Prostate gland (tissue), 2 donors: Measurements from ENCODE around the gene MSRB2.

Experiments used
- POLR2A ChIP-seq: fragments of 450-650 bp; IDR thresholded peaks from one replicate; pipeline ENCODE4 v1.6.1; 2016; ENCODE audit warnings: antibody characterized with exemption, mild to moderate bottlenecking
- POLR2AphosphoS5 ChIP-seq: sonication (generic); formaldehyde crosslinking; IDR thresholded peaks from one replicate; pipeline ENCODE4 v1.6.1; 2017; ENCODE audit warnings: antibody characterized with exemption
- TF ChIP-seq, protein P1 (sequence below), 4 experiments: fragments of 200-600 bp in 2 of 4; fragments of 450-650 bp in 2 of 4; sonication (generic) in 2 of 4; IDR thresholded peaks; 1 replicate in 3 of 4; 2 replicates in 1 of 4; pipeline ENCODE4 v1.5.1; 2016 to 2019; ENCODE audit warnings: antibody characterized with exemption in 4 of 4, mild to moderate bottlenecking in 2 of 4, moderate library complexity in 2 of 4

DNA sequence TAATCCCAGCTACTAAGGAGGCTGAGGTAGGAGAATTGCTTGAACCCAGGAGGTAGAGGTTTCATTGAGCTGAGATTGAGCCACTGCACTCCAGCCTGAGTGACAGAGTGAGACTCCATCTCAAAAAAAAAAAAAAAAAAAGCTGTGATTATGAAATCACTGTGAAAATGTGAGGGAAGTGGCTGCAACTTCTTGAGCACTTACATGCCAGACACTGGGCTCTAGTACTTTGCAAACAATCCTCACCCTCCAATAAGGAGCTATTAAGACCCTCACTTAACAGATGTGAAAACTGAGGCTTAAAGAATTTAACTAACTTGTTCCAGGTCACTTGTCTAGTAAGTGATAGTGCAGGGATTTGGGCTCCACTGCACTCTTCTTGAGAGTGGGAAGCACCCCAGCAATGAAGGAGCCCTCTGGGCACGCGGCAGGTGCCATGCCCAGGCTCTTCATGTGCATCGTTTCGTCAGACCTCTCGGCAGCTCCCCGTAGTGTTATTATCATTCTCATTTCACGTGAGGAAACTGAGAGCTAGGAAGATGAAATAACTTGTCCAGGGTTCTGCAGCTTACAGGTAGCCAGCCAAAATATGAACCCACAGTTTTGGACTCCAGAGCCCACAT lies 19.0 kb downstream of the MSRB2 start:
- TF ChIP-seq, protein P1, sequence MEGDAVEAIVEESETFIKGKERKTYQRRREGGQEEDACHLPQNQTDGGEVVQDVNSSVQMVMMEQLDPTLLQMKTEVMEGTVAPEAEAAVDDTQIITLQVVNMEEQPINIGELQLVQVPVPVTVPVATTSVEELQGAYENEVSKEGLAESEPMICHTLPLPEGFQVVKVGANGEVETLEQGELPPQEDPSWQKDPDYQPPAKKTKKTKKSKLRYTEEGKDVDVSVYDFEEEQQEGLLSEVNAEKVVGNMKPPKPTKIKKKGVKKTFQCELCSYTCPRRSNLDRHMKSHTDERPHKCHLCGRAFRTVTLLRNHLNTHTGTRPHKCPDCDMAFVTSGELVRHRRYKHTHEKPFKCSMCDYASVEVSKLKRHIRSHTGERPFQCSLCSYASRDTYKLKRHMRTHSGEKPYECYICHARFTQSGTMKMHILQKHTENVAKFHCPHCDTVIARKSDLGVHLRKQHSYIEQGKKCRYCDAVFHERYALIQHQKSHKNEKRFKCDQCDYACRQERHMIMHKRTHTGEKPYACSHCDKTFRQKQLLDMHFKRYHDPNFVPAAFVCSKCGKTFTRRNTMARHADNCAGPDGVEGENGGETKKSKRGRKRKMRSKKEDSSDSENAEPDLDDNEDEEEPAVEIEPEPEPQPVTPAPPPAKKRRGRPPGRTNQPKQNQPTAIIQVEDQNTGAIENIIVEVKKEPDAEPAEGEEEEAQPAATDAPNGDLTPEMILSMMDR (IDR thresholded peaks at IDR 0.05) = no peak
- no peak for TF ChIP-seq POLR2A
- TF ChIP-seq POLR2AphosphoS5 = no peak
